PFSK-1 (cell line): ENCODE measurements around the gene CAMK1D.

ENCODE experiments used
- POLR2AphosphoS5 ChIP-seq: IDR thresholded peaks from 2 replicates; pipeline ENCODE4 v1.6.1; 2012; ENCODE audit warnings: low read depth, mild to moderate bottlenecking, control low read depth, low read length, moderate library complexity
- REST ChIP-seq, 2 experiments: IDR thresholded peaks; 2 replicates each; pipeline versions ENCODE4 v1.6.1 to v1.8.0; 2011 to 2012; ENCODE audit warnings: low read depth in 2 of 2, low read length in 2 of 2, control low read depth in 1 of 2, inconsistent platforms in 1 of 2, mild to moderate bottlenecking in 1 of 2, moderate library complexity in 1 of 2; ENCODE audit not compliant: insufficient read depth in 1 of 2
- SIN3A ChIP-seq: IDR thresholded peaks from 2 replicates; pipeline ENCODE4 v1.6.1; 2012; ENCODE audit warnings: mild to moderate bottlenecking, low read length, moderate library complexity, borderline replicate concordance; ENCODE audit not compliant: insufficient read depth

- TF ChIP-seq POLR2AphosphoS5 (no peak), SIN3A (no peak), REST (IDR thresholded peaks at IDR 0.05; ENCODE audit: insufficient read depth in 1 of 2, low read depth in 2 of 2, low read length in 2 of 2) (no peak)
Observed at GRCh38 chr10:12769323-12770044, 420.1 kb downstream of the CAMK1D start.
